ENCODE measurements around the gene PRUNE1.

Gene PRUNE1

GRCh38 chr1:151002611-151003010 lies 5.6 kb upstream of the PRUNE1 start:
- Histone ChIP-seq H3K4me3 (replicated peaks; ENCODE audit: low read depth, low read length) (no peak overlapping the region), H3K27me3 (replicated peaks; ENCODE audit: control insufficient read depth, insufficient read depth, low read length) (no peaks in the 10 kb centered on the region), H3K36me3 (ENCODE audit: control insufficient read depth, insufficient read depth, low read length) (no peaks in the 10 kb centered on the region; the same call in 1 of the 2 replicates)
- no peak for DNase-seq (ENCODE audit: extremely low read depth, insufficient read length)
- no peak for TF ChIP-seq CTCF (IDR thresholded peaks at IDR 0.05; ENCODE audit: insufficient read depth, low read length, poor library complexity, severe bottlenecking)

- no peaks in the 10 kb centered on the region; the same call in 1 of the 2 replicates for H3K36me3 ChIP-seq (ENCODE audit: control insufficient read depth, insufficient read depth, low read length)
- no peak overlapping the region for H3K4me3 ChIP-seq (replicated peaks; ENCODE audit: low read depth, low read length)
- DNase-seq (ENCODE audit: extremely low read depth, insufficient read length) = no peak
- no peak for TF ChIP-seq CTCF (IDR thresholded peaks at IDR 0.05; ENCODE audit: insufficient read depth, low read length, poor library complexity, severe bottlenecking)
- H3K27me3 ChIP-seq (replicated peaks; ENCODE audit: control insufficient read depth, insufficient read depth, low read length) = no peaks in the 10 kb centered on the region
These were observed 5.1 kb upstream of the PRUNE1 start for GRCh38 chr1:151003180-151003579.

GRCh38 chr1:151005729-151006319 lies 2.4 kb upstream of the PRUNE1 start:
- Histone ChIP-seq H3K27me3 (replicated peaks; ENCODE audit: control insufficient read depth, insufficient read depth, low read length) (no peaks in the 10 kb centered on the region), H3K36me3 (ENCODE audit: control insufficient read depth, insufficient read depth, low read length) (no peaks in the 10 kb centered on the region), H3K4me3 (replicated peaks; ENCODE audit: low read depth, low read length) (peak overlapping the region; percentile 60)
- DNase-seq (ENCODE audit: extremely low read depth, insufficient read length) = no peak
- no peak for TF ChIP-seq CTCF (IDR thresholded peaks at IDR 0.05; ENCODE audit: insufficient read depth, low read length, poor library complexity, severe bottlenecking)

GRCh38 chr1:151006327-151007052 lies 1.8 kb upstream of the PRUNE1 start, which contains the start of gene MINDY1:
MINDY1 (minus strand) TSS chr1:151006902; CDS start chr1:151002617, 4,285 bp downstream.
- Histone ChIP-seq H3K4me3 (replicated peaks; ENCODE audit: low read depth, low read length) (peak within 1 kb of the TSS; percentile 60), H3K27me3 (replicated peaks; ENCODE audit: control insufficient read depth, insufficient read depth, low read length) (no peaks in the 10 kb centered on the region), H3K36me3 (ENCODE audit: control insufficient read depth, insufficient read depth, low read length) (no peaks in the 10 kb centered on the region)
- peak; percentile 50 for DNase-seq (ENCODE audit: extremely low read depth, insufficient read length)
- peak; percentile 43 for TF ChIP-seq CTCF (IDR thresholded peaks at IDR 0.05; ENCODE audit: insufficient read depth, low read length, poor library complexity, severe bottlenecking)

GRCh38 chr1:151007853-151008243 lies 401 bp upstream of the PRUNE1 start:
- TF ChIP-seq CTCF (IDR thresholded peaks at IDR 0.05; ENCODE audit: insufficient read depth, low read length, poor library complexity, severe bottlenecking) = no peak
- no peaks in the 10 kb centered on the region for H3K36me3 ChIP-seq (ENCODE audit: control insufficient read depth, insufficient read depth, low read length)
- H3K4me3 ChIP-seq (replicated peaks; ENCODE audit: low read depth, low read length) = peak overlapping the region; percentile 92
- H3K27me3 ChIP-seq (replicated peaks; ENCODE audit: control insufficient read depth, insufficient read depth, low read length) = no peaks in the 10 kb centered on the region
- no peak for DNase-seq (ENCODE audit: extremely low read depth, insufficient read length)
